Measurements from ENCODE around the gene ASTN1. TPM values are rescaled to one million over a fixed set of nuclear protein-coding genes. Genes with fewer than 3 reads are reported as not detected.

ASTN1 gene
- total and polyA plus RNA-seq, 4 donors, result 33.4 to 127 (median 82.8) TPM

DNA sequence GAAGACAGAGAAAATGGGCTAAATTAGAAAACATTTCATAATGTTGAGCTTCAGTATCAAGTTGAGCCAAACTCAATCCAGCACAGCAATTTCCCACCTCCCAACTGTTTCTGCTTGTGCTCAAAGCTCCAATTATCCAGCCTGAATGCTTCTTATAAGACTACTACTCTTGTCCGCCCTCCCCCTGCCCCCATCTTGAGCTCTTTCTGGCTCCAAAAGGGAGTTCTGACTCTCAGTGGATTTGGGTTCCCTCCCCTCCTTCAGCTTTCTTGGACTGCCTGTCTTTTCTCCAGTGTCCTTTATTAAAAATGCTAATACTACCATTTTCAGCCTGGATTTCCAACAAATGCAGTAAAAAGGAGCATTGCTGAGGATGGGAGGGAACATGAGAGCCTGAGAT, 174.8 kb downstream of the ASTN1 start:
- no peaks in the 10 kb centered on the region for H3K27me3 ChIP-seq (ENCODE audit: control insufficient read depth, insufficient read depth, low read length)
- WGBS (ENCODE audit: insufficient coverage), result 62% methylated on average over 1 of the region's 1 CpG
- DNase-seq (ENCODE audit: low read depth in 4 of 6, low spot score in 6 of 6), result peak in 2 of 6 donors; percentile 45 to 70
- H3K4me1 ChIP-seq (ENCODE audit: control insufficient read depth, insufficient read depth, low read length), result peaks cover 10% of the 10 kb centered on the region
- H3K27ac ChIP-seq (ENCODE audit: low read depth, low read length), result peak overlapping the region; percentile 48
- H3K36me3 ChIP-seq (ENCODE audit: control insufficient read depth, insufficient read depth, low read length), result peaks cover 3% of the 10 kb centered on the region
- no peaks in the 10 kb centered on the region for H3K9me3 ChIP-seq (ENCODE audit: control insufficient read depth, insufficient read depth, low read length)
- no peak overlapping the region for H3K4me3 ChIP-seq (ENCODE audit: low read depth, low read length)

DNA sequence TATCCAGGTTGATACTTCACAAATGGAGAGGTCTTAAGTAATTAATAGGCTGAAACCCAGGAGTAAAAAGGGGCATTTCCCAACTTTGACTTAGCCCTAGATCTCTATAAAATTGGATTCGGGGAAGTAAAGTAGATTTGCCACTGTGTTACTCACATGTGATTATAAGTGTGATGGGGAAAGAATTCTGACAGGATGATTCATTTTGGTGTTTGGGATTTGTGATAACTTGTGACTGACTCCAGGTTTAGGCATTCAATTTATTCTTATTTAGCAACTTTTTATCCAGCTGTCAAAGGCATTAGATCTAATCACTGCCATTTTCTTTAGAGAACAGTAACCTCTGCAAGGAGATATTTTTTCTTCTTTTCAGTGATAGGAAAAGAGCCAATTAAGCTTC, 175.5 kb downstream of the ASTN1 start:
- Histone ChIP-seq H3K9me3 (ENCODE audit: control insufficient read depth, insufficient read depth, low read length) (no peaks in the 10 kb centered on the region), H3K27ac (ENCODE audit: low read depth, low read length) (no peak overlapping the region), H3K4me1 (ENCODE audit: control insufficient read depth, insufficient read depth, low read length) (peaks cover 11% of the 10 kb centered on the region), H3K36me3 (ENCODE audit: control insufficient read depth, insufficient read depth, low read length) (peaks cover 3% of the 10 kb centered on the region), H3K27me3 (ENCODE audit: control insufficient read depth, insufficient read depth, low read length) (no peaks in the 10 kb centered on the region), H3K4me3 (ENCODE audit: low read depth, low read length) (no peak overlapping the region)
- no peak for DNase-seq (ENCODE audit: low read depth in 4 of 6, low spot score in 6 of 6)
- no CpG with 5 or more reads among the region's 1 CpG for WGBS (ENCODE audit: insufficient coverage)

DNA sequence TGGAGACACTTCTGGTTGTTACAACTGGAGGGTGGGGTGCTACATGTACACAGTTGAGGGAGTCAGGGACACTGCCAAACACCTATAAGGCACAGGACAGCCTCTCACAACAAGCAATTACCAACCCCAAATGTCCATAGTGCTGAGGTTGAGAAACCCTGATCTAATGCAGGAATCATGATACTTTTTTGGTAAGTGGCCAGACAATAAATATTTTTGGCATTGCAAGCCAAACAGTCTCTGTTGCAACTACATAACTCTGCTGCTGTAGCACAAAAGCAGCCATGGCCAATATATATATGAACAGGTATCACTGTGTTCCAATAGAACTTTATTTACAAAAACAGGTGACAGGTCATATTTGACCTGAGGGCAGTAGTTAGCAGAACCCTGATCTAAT, 177.5 kb downstream of the ASTN1 start:
- H3K36me3 ChIP-seq (ENCODE audit: control insufficient read depth, insufficient read depth, low read length), result peaks cover 3% of the 10 kb centered on the region
- H3K4me3 ChIP-seq (ENCODE audit: low read depth, low read length), result no peak overlapping the region
- DNase-seq (ENCODE audit: low read depth in 4 of 6, low spot score in 6 of 6), result no peak
- no peak overlapping the region for H3K27ac ChIP-seq (ENCODE audit: low read depth, low read length)
- no peaks in the 10 kb centered on the region for H3K9me3 ChIP-seq (ENCODE audit: control insufficient read depth, insufficient read depth, low read length)
- no peaks in the 10 kb centered on the region for H3K27me3 ChIP-seq (ENCODE audit: control insufficient read depth, insufficient read depth, low read length)
- peaks cover 16% of the 10 kb centered on the region for H3K4me1 ChIP-seq (ENCODE audit: control insufficient read depth, insufficient read depth, low read length)

GRCh38 chr1:176983731-176984130, 180.8 kb downstream of the ASTN1 start:
- Histone ChIP-seq H3K4me3 (ENCODE audit: low read depth, low read length) (no peak overlapping the region), H3K36me3 (ENCODE audit: control insufficient read depth, insufficient read depth, low read length) (peaks cover 5% of the 10 kb centered on the region), H3K27ac (ENCODE audit: low read depth, low read length) (no peak overlapping the region), H3K27me3 (ENCODE audit: control insufficient read depth, insufficient read depth, low read length) (no peaks in the 10 kb centered on the region), H3K9me3 (ENCODE audit: control insufficient read depth, insufficient read depth, low read length) (no peaks in the 10 kb centered on the region), H3K4me1 (ENCODE audit: control insufficient read depth, insufficient read depth, low read length) (peaks cover 12% of the 10 kb centered on the region)
- 39% methylated on average over 5 of the region's 5 CpGs for WGBS (ENCODE audit: insufficient coverage)
- peak in 1 of 6 donors; percentile 71 for DNase-seq (ENCODE audit: low read depth in 4 of 6, low spot score in 6 of 6)

DNA sequence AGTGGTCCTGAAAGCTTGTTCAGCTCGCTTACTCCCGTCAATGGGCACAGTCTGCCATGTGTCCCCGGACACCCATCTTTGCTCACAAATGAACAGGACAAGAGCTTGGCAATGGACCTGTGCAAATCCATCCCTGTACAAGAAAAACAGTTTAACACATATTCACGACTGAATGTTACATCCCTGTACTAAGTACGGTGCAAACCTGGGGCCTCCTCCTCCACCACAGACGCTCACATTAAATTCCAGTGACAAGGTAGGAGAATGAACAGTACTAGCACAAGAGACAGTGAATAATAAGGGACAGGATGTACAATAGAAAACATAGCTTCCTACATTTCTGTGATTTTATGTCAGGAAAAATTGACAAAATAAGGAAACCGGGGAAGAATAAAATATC, 187.7 kb downstream of the ASTN1 start:
- no peak for DNase-seq (ENCODE audit: low read depth in 4 of 6, low spot score in 6 of 6)
- no peaks in the 10 kb centered on the region for H3K4me1 ChIP-seq (ENCODE audit: control insufficient read depth, insufficient read depth, low read length)
- H3K4me3 ChIP-seq (ENCODE audit: low read depth, low read length), result no peak overlapping the region
- WGBS (ENCODE audit: insufficient coverage), result 64% methylated on average over 3 of the region's 7 CpGs
- peaks cover 5% of the 10 kb centered on the region for H3K36me3 ChIP-seq (ENCODE audit: control insufficient read depth, insufficient read depth, low read length)
- no peak overlapping the region for H3K27ac ChIP-seq (ENCODE audit: low read depth, low read length)
- H3K27me3 ChIP-seq (ENCODE audit: control insufficient read depth, insufficient read depth, low read length), result no peaks in the 10 kb centered on the region
- no peaks in the 10 kb centered on the region for H3K9me3 ChIP-seq (ENCODE audit: control insufficient read depth, insufficient read depth, low read length)

GRCh38 chr1:176976225-176976624, 188.3 kb downstream of the ASTN1 start:
- Histone ChIP-seq H3K4me3 (ENCODE audit: low read depth, low read length) (no peak overlapping the region), H3K4me1 (ENCODE audit: control insufficient read depth, insufficient read depth, low read length) (no peaks in the 10 kb centered on the region), H3K27me3 (ENCODE audit: control insufficient read depth, insufficient read depth, low read length) (no peaks in the 10 kb centered on the region), H3K27ac (ENCODE audit: low read depth, low read length) (no peak overlapping the region), H3K36me3 (ENCODE audit: control insufficient read depth, insufficient read depth, low read length) (peaks cover 5% of the 10 kb centered on the region), H3K9me3 (ENCODE audit: control insufficient read depth, insufficient read depth, low read length) (no peaks in the 10 kb centered on the region)
- peak in 2 of 6 donors; percentile 34 to 41 for DNase-seq (ENCODE audit: low read depth in 4 of 6, low spot score in 6 of 6)
- 13% methylated on average over 3 of the region's 4 CpGs for WGBS (ENCODE audit: insufficient coverage)

GRCh38 chr1:176964687-176965086, 199.8 kb downstream of the ASTN1 start:
- DNase-seq (ENCODE audit: low read depth in 4 of 6, low spot score in 6 of 6), result peak in 1 of 6 donors; percentile 69
- no peak overlapping the region for H3K4me3 ChIP-seq (ENCODE audit: low read depth, low read length)
- 100% methylated on average over 1 of the region's 2 CpGs for WGBS (ENCODE audit: insufficient coverage)
- peaks cover 3% of the 10 kb centered on the region for H3K36me3 ChIP-seq (ENCODE audit: control insufficient read depth, insufficient read depth, low read length)
- peaks cover 7% of the 10 kb centered on the region for H3K4me1 ChIP-seq (ENCODE audit: control insufficient read depth, insufficient read depth, low read length)
- no peaks in the 10 kb centered on the region for H3K9me3 ChIP-seq (ENCODE audit: control insufficient read depth, insufficient read depth, low read length)
- H3K27me3 ChIP-seq (ENCODE audit: control insufficient read depth, insufficient read depth, low read length), result no peaks in the 10 kb centered on the region
- no peak overlapping the region for H3K27ac ChIP-seq (ENCODE audit: low read depth, low read length)

- no peak overlapping the region for H3K4me3 ChIP-seq (ENCODE audit: low read depth, low read length)
- no peak for DNase-seq (ENCODE audit: low read depth in 4 of 6, low spot score in 6 of 6)
- H3K9me3 ChIP-seq (ENCODE audit: control insufficient read depth, insufficient read depth, low read length), result no peaks in the 10 kb centered on the region
- no peak overlapping the region for H3K27ac ChIP-seq (ENCODE audit: low read depth, low read length)
- peaks cover 11% of the 10 kb centered on the region for H3K4me1 ChIP-seq (ENCODE audit: control insufficient read depth, insufficient read depth, low read length)
- no CpG with 5 or more reads among the region's 2 CpGs for WGBS (ENCODE audit: insufficient coverage)
- no peaks in the 10 kb centered on the region for H3K27me3 ChIP-seq (ENCODE audit: control insufficient read depth, insufficient read depth, low read length)
- peaks cover 3% of the 10 kb centered on the region for H3K36me3 ChIP-seq (ENCODE audit: control insufficient read depth, insufficient read depth, low read length)
Measured at GRCh38 chr1:176963181-176963580, 201.3 kb downstream of the ASTN1 start.

DNA sequence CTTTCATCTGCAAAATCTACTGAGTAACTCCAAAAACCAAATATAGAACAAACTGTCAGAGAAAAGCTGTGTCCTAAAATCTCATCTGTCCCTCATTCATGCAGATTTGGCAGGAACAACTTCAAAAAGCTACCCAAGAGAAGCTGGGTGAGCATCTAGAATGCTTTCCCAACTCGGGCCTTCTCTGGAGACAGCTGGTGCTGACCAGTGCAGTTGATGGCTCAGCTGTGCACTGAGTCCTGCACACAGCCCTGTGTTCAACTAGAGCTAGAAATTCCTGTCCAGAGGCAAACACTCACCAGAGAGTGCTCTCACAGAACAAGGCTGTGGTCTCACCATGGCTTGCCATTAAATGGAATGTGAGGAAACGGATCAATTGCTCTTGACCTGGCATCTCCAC, 202.8 kb downstream of the ASTN1 start:
- H3K27me3 ChIP-seq (ENCODE audit: control insufficient read depth, insufficient read depth, low read length), result no peaks in the 10 kb centered on the region
- H3K36me3 ChIP-seq (ENCODE audit: control insufficient read depth, insufficient read depth, low read length), result peaks cover 5% of the 10 kb centered on the region
- 77% methylated on average over 1 of the region's 2 CpGs for WGBS (ENCODE audit: insufficient coverage)
- no peak overlapping the region for H3K27ac ChIP-seq (ENCODE audit: low read depth, low read length)
- DNase-seq (ENCODE audit: low read depth in 4 of 6, low spot score in 6 of 6), result no peak
- no peak overlapping the region for H3K4me3 ChIP-seq (ENCODE audit: low read depth, low read length)
- H3K9me3 ChIP-seq (ENCODE audit: control insufficient read depth, insufficient read depth, low read length), result no peaks in the 10 kb centered on the region
- peaks cover 12% of the 10 kb centered on the region for H3K4me1 ChIP-seq (ENCODE audit: control insufficient read depth, insufficient read depth, low read length)

GRCh38 chr1:176959191-176959820, 205.2 kb downstream of the ASTN1 start:
- H3K4me1 ChIP-seq (ENCODE audit: control insufficient read depth, insufficient read depth, low read length), result peaks cover 12% of the 10 kb centered on the region
- peak in 2 of 6 donors; percentile 69 to 79 for DNase-seq (ENCODE audit: low read depth in 4 of 6, low spot score in 6 of 6)
- peaks cover 11% of the 10 kb centered on the region for H3K36me3 ChIP-seq (ENCODE audit: control insufficient read depth, insufficient read depth, low read length)
- no peak overlapping the region for H3K4me3 ChIP-seq (ENCODE audit: low read depth, low read length)
- H3K27ac ChIP-seq (ENCODE audit: low read depth, low read length), result no peak overlapping the region
- H3K9me3 ChIP-seq (ENCODE audit: control insufficient read depth, insufficient read depth, low read length), result no peaks in the 10 kb centered on the region
- H3K27me3 ChIP-seq (ENCODE audit: control insufficient read depth, insufficient read depth, low read length), result no peaks in the 10 kb centered on the region
- WGBS (ENCODE audit: insufficient coverage), result 20% methylated on average over 2 of the region's 3 CpGs

All from spinal cord (tissue), 10 donors.